ENCODE results near the gene AFTPH. TPM values are rescaled to one million over a fixed set of nuclear protein-coding genes. Genes with fewer than 3 reads are reported as not detected.

Gene AFTPH
- total RNA-seq, 2 donors from 2014 or later = 18.7 to 27.8 TPM

GRCh38 chr2:64635976-64636911, 112.1 kb downstream of the AFTPH start:
- DNase-seq (ENCODE audit: low spot score) = no peak
- intact Hi-C loops (cut with DNase I) = no loop called here

GRCh38 chr2:64637000-64637635, 113.0 kb downstream of the AFTPH start:
- intact Hi-C loops (cut with DNase I) = no loop called here

GRCh38 chr2:64637931-64638330, 113.8 kb downstream of the AFTPH start:
- no peak for DNase-seq (ENCODE audit: low spot score)
- intact Hi-C loops (cut with DNase I) = no loop called here

More at GRCh38 chr2:64637000-64637635, 113.0 kb downstream of the AFTPH start:
- no peak for DNase-seq (ENCODE audit: low spot score)

GRCh38 chr2:64638502-64639120, 114.5 kb downstream of the AFTPH start:
- no peak for DNase-seq (ENCODE audit: low spot score)
- intact Hi-C loops (cut with DNase I) = no loop called here

GRCh38 chr2:64639691-64640090, 115.6 kb downstream of the AFTPH start:
- DNase-seq (ENCODE audit: low spot score) = no peak
- intact Hi-C loops (cut with DNase I) = loop anchor here in 1 of 2 donors (10.0 kb wide), 1 partner anchor 45 kb away; no protein-coding TSS in a partner anchor

- DNase-seq (ENCODE audit: low spot score) = no peak
- intact Hi-C loops (cut with DNase I) = loop anchor here in 1 of 2 donors (10.0 kb wide), 1 partner anchor 46 kb away; no protein-coding TSS in a partner anchor
These were observed 116.3 kb downstream of the AFTPH start for GRCh38 chr2:64640153-64641044.

- intact Hi-C loops (cut with DNase I) = loop anchor here in 1 of 2 donors (10.0 kb wide), 1 partner anchor 47 kb away; no protein-coding TSS in a partner anchor
- no peak for DNase-seq (ENCODE audit: low spot score)
These were observed 117.5 kb downstream of the AFTPH start for GRCh38 chr2:64641599-64641998.

Small RNA genes within 50 kb of the gene (microRNA-seq; reads per million reads assigned to microRNA genes)
- gene MIR4434 (ENCODE audit: borderline microRNAs expressed in 2 of 2) = 0 reads per million in 2 donors

Other genes starting within 250 kb of the AFTPH start
- 10 to 100 TPM; 20.5 to 23.4 TPM for gene LGALSL, start 70.2 kb upstream of the AFTPH start, total RNA-seq
- 10 to 100 TPM; 17.3 to 21.8 TPM for gene SERTAD2, start 129.6 kb downstream of the AFTPH start, total RNA-seq